Hepatocyte (in vitro differentiated cells): ENCODE measurements around the gene SWAP70. TPM values are rescaled to one million over a fixed set of nuclear protein-coding genes. Genes with fewer than 3 reads are reported as not detected.

ENCODE experiments used
- DNase-seq: peaks from one replicate; pipeline ENCODE4 v3.0.0-alpha.2; 2016; ENCODE audit warnings: low spot score
- H2AFZ ChIP-seq: fragments of 200-600 bp; sonication (generic); 2 replicates; pipeline ENCODE4 v1.6.0; 2016; ENCODE audit warnings: antibody characterized with exemption, mild to moderate bottlenecking
- H3K27ac ChIP-seq: fragments of 200-600 bp; sonication (generic); 2 replicates; pipeline ENCODE4 v1.5.1; 2016; ENCODE audit warnings: mild to moderate bottlenecking
- H3K27me3 ChIP-seq: fragments of 200-600 bp; sonication (generic); 2 replicates; pipeline ENCODE4 v1.6.1; 2016
- H3K36me3 ChIP-seq: fragments of 200-600 bp; sonication (generic); replicated peaks from 2 replicates; pipeline ENCODE4 v1.5.1; 2016; ENCODE audit warnings: low read depth; ENCODE audit not compliant: insufficient read depth
- H3K4me1 ChIP-seq: fragments of 200-600 bp; sonication (generic); 2 replicates; pipeline ENCODE4 v1.5.1; 2016; ENCODE audit warnings: mild to moderate bottlenecking, moderate library complexity; ENCODE audit not compliant: insufficient read depth
- H3K4me2 ChIP-seq: fragments of 200-600 bp; sonication (generic); 2 replicates; pipeline ENCODE4 v1.6.0; 2016
- H3K4me3 ChIP-seq: fragments of 200-600 bp; sonication (generic); 2 replicates; pipeline ENCODE4 v1.5.1; 2016; ENCODE audit warnings: mild to moderate bottlenecking
- H3K79me2 ChIP-seq: fragments of 200-600 bp; sonication (generic); 2 replicates; pipeline ENCODE4 v1.6.0; 2017; ENCODE audit warnings: mild to moderate bottlenecking
- H3K9me2 ChIP-seq: fragments of 200-600 bp; sonication (generic); replicated peaks from 2 replicates; pipeline ENCODE4 v1.6.0; 2017; ENCODE audit warnings: mild to moderate bottlenecking; ENCODE audit not compliant: insufficient read depth
- H3K9me3 ChIP-seq: fragments of 200-600 bp; sonication (generic); 2 replicates; pipeline ENCODE4 v1.5.1; 2016; ENCODE audit warnings: low read depth, mild to moderate bottlenecking
- H4K20me1 ChIP-seq: fragments of 200-600 bp; sonication (generic); 2 replicates; pipeline ENCODE4 v1.6.0; 2016; ENCODE audit warnings: mild to moderate bottlenecking; ENCODE audit not compliant: insufficient read depth, poor library complexity, severe bottlenecking
- CTCF ChIP-seq: fragments of 200-600 bp; sonication (generic); IDR thresholded peaks from 2 replicates; pipeline ENCODE4 v1.5.1; 2016; ENCODE audit warnings: antibody characterized with exemption, mild to moderate bottlenecking; ENCODE audit not compliant: poor library complexity
- EZH2 ChIP-seq: fragments of 200-600 bp; sonication (generic); IDR thresholded peaks from 2 replicates; pipeline ENCODE4 v1.6.1; 2016; ENCODE audit warnings: antibody characterized with exemption, mild to moderate bottlenecking, borderline replicate concordance
- EZH2phosphoT487 ChIP-seq: fragments of 200-600 bp; sonication (generic); IDR thresholded peaks from one replicate; pipeline ENCODE4 v1.6.1; 2018; ENCODE audit warnings: antibody characterized with exemption, mild to moderate bottlenecking, low read depth, moderate library complexity; ENCODE audit not compliant: unreplicated experiment, severe bottlenecking
- WGBS: methylation state at CpG from one replicate; pipeline ENCODE4 v1.1.6; 2016; ENCODE audit warnings: low lambda C conversion rate; ENCODE audit errors: missing lambda C conversion rate; 5-methylcytosine and 5-hydroxymethylcytosine counted together
- polyA plus RNA-seq: library from polyadenylated mRNA; unstranded; fragments of >200 nt; fragmentation: Nextera tagmentation; extraction: Ambion mirVana; gene quantifications from 2 replicates; pipeline ENCODE4 v1.2.1, GENCODE V29; 2016
- total RNA-seq: library from RNA; depleted of rRNA; stranded (reverse); fragments of >200 nt; gene quantifications from 2 replicates; pipeline ENCODE4 v1.2.3, GENCODE V29; 2014

The SWAP70 gene
- total and polyA plus RNA-seq, 2 experiments from 2014 or later = 15.6 to 17.3 TPM

GRCh38 chr11:9774591-9775397, 110.9 kb downstream of the SWAP70 start:
- Histone ChIP-seq H3K9me2 (no peaks in the 10 kb centered on the region), H2AFZ (no peak overlapping the region), H3K27ac (peak overlapping the region; percentile 11), H3K4me3 (no peak overlapping the region), H3K27me3 (no peaks in the 10 kb centered on the region), H3K9me3 (no peaks in the 10 kb centered on the region), H3K36me3 (no peaks in the 10 kb centered on the region), H3K4me2 (no peak overlapping the region), H4K20me1 (no peaks in the 10 kb centered on the region), H3K4me1 (peaks cover 14% of the 10 kb centered on the region), H3K79me2 (no peaks in the 10 kb centered on the region)
- WGBS = 59% methylated on average over 6 of the region's 6 CpGs
- no peak for TF ChIP-seq EZH2phosphoT487
- no peak for TF ChIP-seq EZH2
- no peak for TF ChIP-seq CTCF
- DNase-seq = no peak

- H3K9me3 ChIP-seq = no peaks in the 10 kb centered on the region
- no peak for DNase-seq
- peaks cover 14% of the 10 kb centered on the region for H3K4me1 ChIP-seq
- H3K27me3 ChIP-seq = no peaks in the 10 kb centered on the region
- TF ChIP-seq EZH2phosphoT487 = no peak
- WGBS = 41% methylated on average over 2 of the region's 2 CpGs
- H3K4me2 ChIP-seq = no peak overlapping the region
- H2AFZ ChIP-seq = no peak overlapping the region
- no peak overlapping the region for H3K4me3 ChIP-seq
- H3K9me2 ChIP-seq = no peaks in the 10 kb centered on the region
- no peaks in the 10 kb centered on the region for H3K79me2 ChIP-seq
- H3K36me3 ChIP-seq = no peaks in the 10 kb centered on the region
- no peaks in the 10 kb centered on the region for H4K20me1 ChIP-seq
- H3K27ac ChIP-seq = peak overlapping the region; percentile 11
Measured at GRCh38 chr11:9775398-9775779, 111.5 kb downstream of the SWAP70 start.

- Histone ChIP-seq H3K9me2 (no peaks in the 10 kb centered on the region), H2AFZ (no peak overlapping the region), H3K4me2 (no peak overlapping the region), H3K27ac (no peak overlapping the region), H4K20me1 (no peaks in the 10 kb centered on the region), H3K27me3 (no peaks in the 10 kb centered on the region), H3K79me2 (no peaks in the 10 kb centered on the region), H3K36me3 (no peaks in the 10 kb centered on the region), H3K9me3 (no peaks in the 10 kb centered on the region), H3K4me3 (no peak overlapping the region), H3K4me1 (peaks cover 14% of the 10 kb centered on the region)
- TF ChIP-seq EZH2 (no peak), CTCF (no peak), EZH2phosphoT487 (no peak)
- no peak for DNase-seq
- 100% methylated on average over 1 of the region's 1 CpG for WGBS
Measured at GRCh38 chr11:9776203-9776602, 112.3 kb downstream of the SWAP70 start.

GRCh38 chr11:9777066-9777465, 113.2 kb downstream of the SWAP70 start:
- H3K79me2 ChIP-seq = no peaks in the 10 kb centered on the region
- H3K27me3 ChIP-seq = no peaks in the 10 kb centered on the region
- H3K4me2 ChIP-seq = no peak overlapping the region
- no peak overlapping the region for H2AFZ ChIP-seq
- H3K36me3 ChIP-seq = no peaks in the 10 kb centered on the region
- H3K9me2 ChIP-seq = no peaks in the 10 kb centered on the region
- H3K27ac ChIP-seq = peak overlapping the region; percentile 50
- TF ChIP-seq EZH2 (no peak), CTCF (no peak), EZH2phosphoT487 (no peak)
- H3K9me3 ChIP-seq = no peaks in the 10 kb centered on the region
- H3K4me1 ChIP-seq = peaks cover 14% of the 10 kb centered on the region
- H3K4me3 ChIP-seq = no peak overlapping the region
- DNase-seq = no peak
- 47% methylated on average over 2 of the region's 2 CpGs for WGBS
- no peaks in the 10 kb centered on the region for H4K20me1 ChIP-seq
